Keratinocyte (primary cell): ENCODE measurements around the gene PDE1C. TPM values are rescaled to one million over a fixed set of nuclear protein-coding genes. Genes with fewer than 3 reads are reported as not detected.

Source experiments
- DNase-seq: peaks from one replicate; pipeline ENCODE4 v3.0.0-alpha.2; 2011; ENCODE audit warnings: low read depth, missing footprints, low spot score
- FAIRE-seq: peaks from 2 replicates; lab custom pipeline; 2011; peaks lifted over from hg19 to GRCh38; lab: Jason Lieb, UNC
- H2AFZ ChIP-seq: 2 replicates; pipeline ENCODE4 v1.6.0; 2012; ENCODE audit warnings: low read length, control low read depth, inconsistent platforms; ENCODE audit not compliant: control insufficient read depth
- H3K27ac ChIP-seq: 2 replicates; pipeline ENCODE4 v1.5.1; 2011; ENCODE audit warnings: low read length; ENCODE audit not compliant: control insufficient read depth, insufficient read depth
- H3K27me3 ChIP-seq: 3 replicates; pipeline ENCODE4 v1.6.0; 2011; ENCODE audit warnings: low read length; ENCODE audit not compliant: control insufficient read depth, insufficient read depth; ENCODE audit errors: extremely low read depth
- H3K36me3 ChIP-seq, 2 experiments: 2 replicates in 1 of 2; 3 replicates in 1 of 2; pipeline ENCODE4 v1.5.1; 2011; ENCODE audit warnings: low read length in 2 of 2, mild to moderate bottlenecking in 1 of 2; ENCODE audit not compliant: control insufficient read depth in 2 of 2, insufficient read depth in 2 of 2; ENCODE audit errors: extremely low read depth in 1 of 2
- H3K4me1 ChIP-seq: 3 replicates; pipeline ENCODE4 v1.5.1; 2011; ENCODE audit warnings: low read length; ENCODE audit not compliant: control insufficient read depth, insufficient read depth; ENCODE audit errors: extremely low read depth
- H3K4me2 ChIP-seq: 3 replicates; pipeline ENCODE4 v1.6.0; 2011; ENCODE audit warnings: low read depth, low read length; ENCODE audit not compliant: control insufficient read depth, insufficient read depth; ENCODE audit errors: extremely low read depth
- H3K4me3 ChIP-seq, 3 experiments: fragments of 200-600 bp in 1 of 3; sonication (generic) in 1 of 3; 2 replicates in 2 of 3; 3 replicates in 1 of 3; pipeline ENCODE4 v1.5.1; 2011 to 2016; ENCODE audit warnings: low read length in 3 of 3, mild to moderate bottlenecking in 3 of 3, control low read depth in 2 of 3, inconsistent platforms in 1 of 3, low read depth in 1 of 3, mixed read lengths in 1 of 3, mixed run types in 1 of 3, moderate library complexity in 1 of 3; ENCODE audit not compliant: control insufficient read depth in 2 of 3, insufficient read depth in 2 of 3; ENCODE audit errors: extremely low read depth in 1 of 3
- H3K79me2 ChIP-seq: 2 replicates; pipeline ENCODE4 v1.6.0; 2012; ENCODE audit warnings: low read length; ENCODE audit not compliant: control insufficient read depth, insufficient read depth
- H3K9ac ChIP-seq: 3 replicates; pipeline ENCODE4 v1.6.0; 2011; ENCODE audit warnings: low read length; ENCODE audit not compliant: control insufficient read depth, insufficient read depth; ENCODE audit errors: extremely low read depth
- H3K9me1 ChIP-seq: 3 replicates; pipeline ENCODE4 v1.6.0; 2011; ENCODE audit warnings: low read length; ENCODE audit not compliant: control insufficient read depth, insufficient read depth; ENCODE audit errors: extremely low read depth
- H3K9me3 ChIP-seq: 2 replicates; pipeline ENCODE4 v1.5.1; 2012; ENCODE audit warnings: low read depth, low read length; ENCODE audit not compliant: control insufficient read depth
- H4K20me1 ChIP-seq: 3 replicates; pipeline ENCODE4 v1.6.0; 2011; ENCODE audit warnings: low read length; ENCODE audit not compliant: control insufficient read depth, insufficient read depth; ENCODE audit errors: extremely low read depth
- CTCF ChIP-seq, 3 experiments: IDR thresholded peaks in 1 of 3; conservative IDR thresholded peaks in 1 of 3; optimal IDR thresholded peaks in 1 of 3; 2 replicates in 2 of 3; 3 replicates in 1 of 3; pipeline versions ENCODE3 to v1.5.1; 2011; ENCODE audit warnings: low read length in 3 of 3, mild to moderate bottlenecking in 3 of 3, moderate library complexity in 2 of 3, control low read depth in 1 of 3, inconsistent platforms in 1 of 3; ENCODE audit not compliant: insufficient read depth in 2 of 3; ENCODE audit errors: extremely low read depth in 1 of 3
- EZH2 ChIP-seq: IDR thresholded peaks from one replicate; pipeline ENCODE4 v1.6.1; 2012; ENCODE audit warnings: inconsistent platforms, mild to moderate bottlenecking, low read length, moderate library complexity
- dilution Hi-C: fragments of 300-500 bp; cut with MboI; formaldehyde crosslinking; loops from one replicate; pipeline ENCODE4 v1.7.0; 2020; ENCODE audit warnings: low sequenced_read_pairs; ENCODE audit not compliant: extremely low pct_ligation_motif_present
- polyA plus RNA-seq, 5 experiments: library from polyadenylated mRNA; depleted of rRNA in 3 of 5; stranded (reverse) in 3 of 5; stranded (forward) in 1 of 5; unstranded in 1 of 5; fragments of >200 nt; gene quantifications; 1 replicate in 1 of 5; 2 replicates in 3 of 5; 3 replicates in 1 of 5; pipeline versions ENCODE4 v1.2.1 to v1.2.3, GENCODE V29; 2011 to 2012; ENCODE audit warnings: missing spikeins in 2 of 5, low read depth in 1 of 5, low replicate concordance in 1 of 5

The PDE1C gene
- polyA plus RNA-seq, 1 donor (not counting 4 experiments of a cell fraction or from before 2014, with no cell fraction given), result 2.5 TPM

GRCh38 chr7:31873816-31874597 is 196.2 kb downstream of the PDE1C start:
- H3K27me3 ChIP-seq, result no peaks in the 10 kb centered on the region
- TF ChIP-seq CTCF (optimal IDR thresholded peaks at IDR 0.05 in 1 of 3, IDR thresholded peaks at IDR 0.05 in 1 of 3, conservative IDR thresholded peaks at IDR 0.05 in 1 of 3; ENCODE audit: extremely low read depth in 1 of 3, insufficient read depth in 2 of 3, low read length in 3 of 3) (no peak), EZH2 (no peak)
- no peaks in the 10 kb centered on the region for H3K9me1 ChIP-seq
- peak; percentile 62 for FAIRE-seq
- no peaks in the 10 kb centered on the region for H4K20me1 ChIP-seq
- H3K9me3 ChIP-seq, result no peaks in the 10 kb centered on the region
- dilution Hi-C loops, result no loop called here
- H3K4me2 ChIP-seq, result no peak overlapping the region
- H3K36me3 ChIP-seq, result no peaks in the 10 kb centered on the region
- DNase-seq, result no peak
- no peak overlapping the region for H3K27ac ChIP-seq
- no peak overlapping the region for H3K4me3 ChIP-seq
- no peak overlapping the region for H2AFZ ChIP-seq
- H3K4me1 ChIP-seq, result peaks cover 4% of the 10 kb centered on the region
- H3K79me2 ChIP-seq, result no peaks in the 10 kb centered on the region
- no peak overlapping the region for H3K9ac ChIP-seq

DNA sequence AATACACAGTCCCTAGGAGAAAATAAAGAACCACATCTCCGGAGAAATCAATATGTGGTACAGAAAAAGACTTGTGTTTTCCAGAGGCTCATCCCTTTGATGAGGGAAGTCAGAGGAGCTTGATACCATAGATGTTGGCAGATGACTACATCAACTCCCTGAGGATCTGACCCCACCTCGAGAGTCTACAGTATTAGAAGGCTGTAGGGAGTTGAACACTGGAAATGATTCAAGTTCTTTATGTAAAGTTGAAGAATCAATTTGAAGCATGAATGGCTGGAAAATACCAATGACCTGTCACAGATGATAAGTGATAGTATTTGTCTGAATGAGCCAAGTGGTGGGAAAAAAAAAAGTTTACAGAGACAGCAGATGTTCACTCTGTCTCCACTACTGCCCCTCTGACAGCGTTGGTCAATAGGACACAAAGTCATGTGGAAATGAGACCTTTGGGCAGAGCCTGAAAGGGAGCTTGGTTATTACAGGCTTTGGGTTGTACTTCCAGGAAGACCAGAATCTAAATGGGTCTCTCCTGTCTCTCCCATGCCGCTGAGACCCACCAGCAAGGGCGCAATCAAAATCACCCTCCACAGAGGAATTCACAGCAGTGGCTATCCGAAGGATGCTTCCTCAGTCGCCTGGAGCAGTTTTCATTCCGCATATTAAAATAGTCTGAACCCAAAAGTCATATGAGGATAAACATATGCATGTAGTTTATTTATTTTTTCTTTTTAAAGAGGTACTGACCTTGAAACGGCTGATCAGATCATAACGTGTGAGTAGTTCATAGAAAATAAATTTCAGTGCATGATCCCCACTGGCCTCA is 197.4 kb downstream of the PDE1C start:
- TF ChIP-seq CTCF (optimal IDR thresholded peaks at IDR 0.05 in 1 of 3, IDR thresholded peaks at IDR 0.05 in 1 of 3, conservative IDR thresholded peaks at IDR 0.05 in 1 of 3; ENCODE audit: extremely low read depth in 1 of 3, insufficient read depth in 2 of 3, low read length in 3 of 3), result no peak
- no peak for TF ChIP-seq EZH2
- Histone ChIP-seq H3K9me3 (no peaks in the 10 kb centered on the region), H3K4me3 (no peak overlapping the region), H3K4me1 (peaks cover 4% of the 10 kb centered on the region), H3K79me2 (no peaks in the 10 kb centered on the region), H3K27ac (no peak overlapping the region), H3K9me1 (no peaks in the 10 kb centered on the region), H3K9ac (no peak overlapping the region), H3K4me2 (no peak overlapping the region), H4K20me1 (no peaks in the 10 kb centered on the region), H3K27me3 (no peaks in the 10 kb centered on the region), H3K36me3 (no peaks in the 10 kb centered on the region), H2AFZ (no peak overlapping the region)
- DNase-seq, result no peak
- no peak for FAIRE-seq
- dilution Hi-C loops, result no loop called here
